HCT116 (cell line): Measurements from ENCODE around the gene SGSH. TPM values are rescaled to one million over a fixed set of nuclear protein-coding genes. Genes with fewer than 3 reads are reported as not detected.

Experiments used
- ATAC-seq: fragments of 200-7000 bp; cut with Tn5 transposase; 2 replicates; pipeline ENCODE4 v1.9.1; 2020; ENCODE audit warnings: mild to moderate bottlenecking, moderate library complexity
- BruUV-seq: library from RNA; stranded (reverse); fragments of 400-500 nt; replicated peaks from 2 replicates; lab custom pipeline; 2021; lab: Mats Ljungman, UMichigan
- CTCF ChIA-PET: fragments of 300-600 bp; sonication (Branson Sonifier 250); formaldehyde crosslinking; loops from one replicate; lab custom pipeline; 2021; ENCODE audit warnings: antibody characterized with exemption; lab: Charles Lee
- POLR2A ChIA-PET: fragments of 300-600, 350-600 bp; sonication (Branson Sonifier 250); formaldehyde crosslinking; loops from one replicate; lab custom pipeline; 2021; ENCODE audit warnings: antibody characterized with exemption; lab: Charles Lee
- RAD21 ChIA-PET, 2 experiments: fragments of 300-600 bp; sonication (Branson Sonifier 250); formaldehyde crosslinking; loops; one replicate each; lab custom pipeline; 2023; ENCODE audit warnings: low total read pairs in 2 of 2; ENCODE audit not compliant: uncharacterized antibody in 2 of 2, unreplicated experiment in 2 of 2, low non-redundant PET in 1 of 2; lab: Charles Lee
- DNase-seq: peaks from one replicate; pipeline ENCODE4 v3.0.0-alpha.2; 2010; ENCODE audit warnings: low read depth, low spot score
- H2AFZ ChIP-seq: fragments of 200-600 bp; shearing (Covaris generic), sonication (generic); 2 replicates; pipeline ENCODE4 v1.6.1; 2017; ENCODE audit warnings: low read depth, mixed run types, mixed read lengths, antibody characterized with exemption, low read length; ENCODE audit not compliant: poor library complexity, severe bottlenecking
- H3K27ac ChIP-seq: 2 replicates; pipeline ENCODE4 v1.5.1; 2012; ENCODE audit warnings: low read depth, low read length
- H3K27me3 ChIP-seq: fragments of 200-600 bp; sonication (generic); 2 replicates; pipeline ENCODE4 v1.6.1; 2016; ENCODE audit warnings: mixed run types, low read length, mixed read lengths; ENCODE audit not compliant: insufficient read depth
- H3K36me3 ChIP-seq, 2 experiments: fragments of 200-500 bp in 1 of 2; fragments of 200-600 bp in 1 of 2; sonication (Bioruptor generic) in 1 of 2; sonication (generic) in 1 of 2; 2 replicates each; pipeline versions ENCODE4 v1.5.1 to v1.6.1; 2014 to 2016; ENCODE audit warnings: low read length in 2 of 2, inconsistent platforms in 1 of 2, mixed read lengths in 1 of 2, mixed run types in 1 of 2; ENCODE audit not compliant: insufficient read depth in 2 of 2, control insufficient read depth in 1 of 2
- H3K4me1 ChIP-seq, 2 experiments: fragments of 200-600 bp in 1 of 2; sonication (generic) in 1 of 2; 2 replicates each; pipeline versions ENCODE4 v1.5.1 to v1.6.1; 2012 to 2017; ENCODE audit warnings: low read length in 2 of 2, inconsistent platforms in 1 of 2, mild to moderate bottlenecking in 1 of 2, mixed read lengths in 1 of 2, mixed run types in 1 of 2, moderate library complexity in 1 of 2; ENCODE audit not compliant: insufficient read depth in 2 of 2, control insufficient read depth in 1 of 2
- H3K4me2 ChIP-seq: fragments of 200-600 bp; sonication (generic); 2 replicates; pipeline ENCODE4 v1.6.1; 2017; ENCODE audit warnings: mixed run types, low read length, mixed read lengths
- H3K4me3 ChIP-seq, 2 experiments: fragments of 200-600 bp in 1 of 2; sonication (generic) in 1 of 2; replicated peaks in 1 of 2; 2 replicates each; pipeline ENCODE4 v1.5.1; 2011 to 2016; ENCODE audit warnings: low read length in 2 of 2, control low read depth in 1 of 2, low read depth in 1 of 2, mild to moderate bottlenecking in 1 of 2, mixed read lengths in 1 of 2, mixed run types in 1 of 2
- H3K79me2 ChIP-seq: fragments of 200-600 bp; sonication (generic); 2 replicates; pipeline ENCODE4 v1.6.1; 2017; ENCODE audit warnings: mild to moderate bottlenecking, mixed run types, low read length, moderate library complexity, mixed read lengths; ENCODE audit not compliant: insufficient read depth
- H3K9ac ChIP-seq: fragments of 200-600 bp; sonication (generic); 2 replicates; pipeline ENCODE4 v1.6.1; 2016; ENCODE audit warnings: low read length, mixed read lengths
- H3K9me2 ChIP-seq: fragments of 200-600 bp; sonication (generic), shearing (Covaris generic); 2 replicates; pipeline ENCODE4 v1.6.1; 2017; ENCODE audit warnings: mixed run types, mild to moderate bottlenecking, moderate library complexity; ENCODE audit not compliant: insufficient read depth
- H3K9me3 ChIP-seq, 2 experiments: fragments of 200-500 bp in 1 of 2; fragments of 200-600 bp in 1 of 2; sonication (Bioruptor generic) in 1 of 2; sonication (generic) in 1 of 2; 2 replicates each; pipeline ENCODE4 v1.6.1; 2014 to 2017; ENCODE audit warnings: low read length in 2 of 2, mixed read lengths in 2 of 2, inconsistent platforms in 1 of 2, low read depth in 1 of 2, mild to moderate bottlenecking in 1 of 2, mixed run types in 1 of 2, moderate library complexity in 1 of 2; ENCODE audit not compliant: control insufficient read depth in 1 of 2, insufficient read depth in 1 of 2
- H4K20me1 ChIP-seq: fragments of 200-600 bp; sonication (generic), shearing (Covaris generic); 2 replicates; pipeline ENCODE4 v1.6.1; 2017; ENCODE audit warnings: mixed run types, mild to moderate bottlenecking, moderate library complexity; ENCODE audit not compliant: insufficient read depth
- ATF3 ChIP-seq: IDR thresholded peaks from 2 replicates; pipeline ENCODE4 v1.6.1; 2012
- CEBPB ChIP-seq: IDR thresholded peaks from 2 replicates; pipeline ENCODE4 v1.6.1; 2012; ENCODE audit warnings: low read depth
- CTCF ChIP-seq, 3 experiments: fragments of 200-600 bp in 1 of 3; sonication (generic) in 1 of 3; IDR thresholded peaks in 2 of 3; conservative IDR thresholded peaks in 1 of 3; 2 replicates each; pipeline ENCODE4 v1.5.1; 2012 to 2017; ENCODE audit warnings: low read depth in 2 of 3, low read length in 2 of 3, antibody characterized with exemption in 1 of 3, borderline replicate concordance in 1 of 3, control low read depth in 1 of 3, mild to moderate bottlenecking in 1 of 3, mixed read lengths in 1 of 3, mixed run types in 1 of 3, moderate library complexity in 1 of 3; ENCODE audit not compliant: insufficient read depth in 1 of 3
- ELF1 ChIP-seq: IDR thresholded peaks from 2 replicates; pipeline ENCODE4 v1.6.1; 2012; ENCODE audit warnings: low read depth, borderline replicate concordance
- EZH2 ChIP-seq: fragments of 200-600 bp; sonication (generic); IDR thresholded peaks from 2 replicates; pipeline ENCODE4 v1.6.1; 2017; ENCODE audit warnings: antibody characterized with exemption, mixed run types
- EZH2phosphoT487 ChIP-seq: fragments of 200-600 bp; IDR thresholded peaks from 2 replicates; pipeline ENCODE4 v1.6.1; 2018; ENCODE audit warnings: antibody characterized with exemption, borderline replicate concordance
- MAX ChIP-seq: IDR thresholded peaks from 2 replicates; pipeline ENCODE4 v1.6.1; 2012
- POLR2A ChIP-seq: IDR thresholded peaks from 2 replicates; pipeline ENCODE4 v1.7.0; 2011; ENCODE audit warnings: borderline replicate concordance; ENCODE audit not compliant: insufficient read depth, insufficient read length; ENCODE audit errors: extremely low read depth
- RAD21 ChIP-seq: IDR thresholded peaks from 2 replicates; pipeline ENCODE4 v1.6.1; 2012; ENCODE audit warnings: low read depth, mild to moderate bottlenecking
- REST ChIP-seq: IDR thresholded peaks from 2 replicates; pipeline ENCODE4 v1.6.1; 2012; ENCODE audit warnings: low read depth
- YY1 ChIP-seq: IDR thresholded peaks from 2 replicates; pipeline ENCODE4 v1.6.1; 2011; ENCODE audit warnings: low read length, low read depth, moderate library complexity, mild to moderate bottlenecking; ENCODE audit not compliant: insufficient replicate concordance; ENCODE audit errors: extremely low read depth
- ZFX ChIP-seq: fragments of 450-650 bp; IDR thresholded peaks from 2 replicates; pipeline ENCODE4 v1.6.1; 2017
- intact Hi-C: fragments of 100-400 bp; cut with micrococcal nuclease; formaldehyde crosslinking; loops from 2 replicates; pipeline ENCODE4 v1.10.0; 2022
- total RNA-seq: library from RNA; stranded (reverse); gene quantifications from one replicate; pipeline ENCODE4 v1.2.1, GENCODE V29; 2021; ENCODE audit not compliant: unreplicated experiment

The SGSH gene
- total RNA-seq, 1 experiment from 2014 or later: 34.4 TPM

GRCh38 chr17:80227666-80228065 lies 7.5 kb upstream of the SGSH start:
- BruUV-seq: no TSS peak
- ChIA-PET RAD21 (no interaction called here), CTCF (no interaction called here), POLR2A (no interaction called here)
- no peaks in the 10 kb centered on the region for H3K79me2 ChIP-seq
- no peak for ATAC-seq
- H3K27ac ChIP-seq: no peak overlapping the region
- intact Hi-C loops: no loop called here
- peaks cover 6 to 9% of the 10 kb centered on the region in 2 experiments; a peak in 2 of 4 replicates for H3K9me3 ChIP-seq
- H4K20me1 ChIP-seq: no peaks in the 10 kb centered on the region
- H3K4me3 ChIP-seq: no peak overlapping the region
- H3K9ac ChIP-seq: no peak overlapping the region
- TF ChIP-seq MAX (no peak), YY1 (no peak), ATF3 (no peak), REST (no peak), EZH2 (no peak), ZFX (no peak), POLR2A (no peak), CEBPB (no peak), CTCF (IDR thresholded peaks at IDR 0.05 in 2 of 3, conservative IDR thresholded peaks at IDR 0.05 in 1 of 3; ENCODE audit: borderline replicate concordance in 1 of 3, insufficient read depth in 1 of 3, low read depth in 2 of 3, low read length in 2 of 3) (no peak), ELF1 (no peak), RAD21 (no peak), EZH2phosphoT487 (no peak)
- H3K9me2 ChIP-seq: no peaks in the 10 kb centered on the region
- DNase-seq: no peak
- no peaks in the 10 kb centered on the region; a peak in 1 of 4 replicates for H3K36me3 ChIP-seq
- H2AFZ ChIP-seq: no peak overlapping the region
- no peaks in the 10 kb centered on the region for H3K27me3 ChIP-seq
- no peak overlapping the region for H3K4me2 ChIP-seq
- H3K4me1 ChIP-seq: no peaks in the 10 kb centered on the region
